ENCODE results near the gene CLEC16A.

Gene CLEC16A

DNA sequence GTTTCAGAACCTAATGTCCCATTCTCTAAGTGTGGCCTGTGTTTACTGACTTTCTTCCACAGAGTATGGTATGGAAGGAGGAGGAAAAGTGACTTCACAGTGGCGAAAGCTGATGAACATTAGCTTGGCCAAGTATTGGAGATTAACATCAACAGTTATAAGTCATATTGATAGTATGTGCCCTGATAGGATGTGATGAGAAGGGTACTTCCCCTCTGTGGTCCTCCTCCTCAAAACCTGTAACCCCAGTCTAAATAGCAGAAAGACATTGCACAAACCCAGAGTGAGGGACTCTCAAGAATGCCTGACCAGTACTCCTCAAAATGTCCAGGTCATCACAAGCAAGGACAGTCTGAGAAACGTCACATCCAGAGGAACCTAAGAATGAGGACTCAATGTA, 73.1 kb downstream of the CLEC16A start:
- no peak for DNase-seq (ENCODE audit: low spot score)

GRCh38 chr16:11020388-11020787, 76.0 kb downstream of the CLEC16A start:
- DNase-seq (ENCODE audit: low spot score) = no peak

- no peak for DNase-seq (ENCODE audit: low spot score)
Measured at GRCh38 chr16:11020792-11021551, 76.6 kb downstream of the CLEC16A start.

- no peak for DNase-seq (ENCODE audit: low spot score)
Measured at GRCh38 chr16:11022002-11022401, 77.6 kb downstream of the CLEC16A start.

GRCh38 chr16:11023262-11024039, 79.1 kb downstream of the CLEC16A start:
- no peak for DNase-seq (ENCODE audit: low spot score)

GRCh38 chr16:11024333-11025053, 80.1 kb downstream of the CLEC16A start:
- DNase-seq (ENCODE audit: low spot score) = no peak

GRCh38 chr16:11025120-11025531, 80.8 kb downstream of the CLEC16A start:
- no peak for DNase-seq (ENCODE audit: low spot score)

DNA sequence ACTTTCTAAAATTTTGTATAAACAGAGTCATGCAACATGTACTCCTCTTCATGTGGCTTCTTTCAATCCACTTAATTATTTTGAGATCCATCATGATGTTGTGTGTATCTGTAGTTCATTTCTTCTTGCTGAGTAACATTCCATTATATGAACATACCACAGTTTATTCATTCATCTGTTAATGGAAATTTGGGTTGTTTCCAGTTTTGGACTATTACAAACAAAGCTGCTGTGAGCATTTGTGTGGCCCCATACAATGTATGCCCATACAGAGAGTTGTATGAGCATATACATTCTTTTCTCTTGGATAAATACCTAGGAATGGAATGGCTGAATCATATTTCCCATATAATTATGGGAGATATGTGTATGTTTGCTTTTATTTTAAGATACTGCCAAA, 85.6 kb downstream of the CLEC16A start:
- DNase-seq (ENCODE audit: low spot score) = no peak

DNA sequence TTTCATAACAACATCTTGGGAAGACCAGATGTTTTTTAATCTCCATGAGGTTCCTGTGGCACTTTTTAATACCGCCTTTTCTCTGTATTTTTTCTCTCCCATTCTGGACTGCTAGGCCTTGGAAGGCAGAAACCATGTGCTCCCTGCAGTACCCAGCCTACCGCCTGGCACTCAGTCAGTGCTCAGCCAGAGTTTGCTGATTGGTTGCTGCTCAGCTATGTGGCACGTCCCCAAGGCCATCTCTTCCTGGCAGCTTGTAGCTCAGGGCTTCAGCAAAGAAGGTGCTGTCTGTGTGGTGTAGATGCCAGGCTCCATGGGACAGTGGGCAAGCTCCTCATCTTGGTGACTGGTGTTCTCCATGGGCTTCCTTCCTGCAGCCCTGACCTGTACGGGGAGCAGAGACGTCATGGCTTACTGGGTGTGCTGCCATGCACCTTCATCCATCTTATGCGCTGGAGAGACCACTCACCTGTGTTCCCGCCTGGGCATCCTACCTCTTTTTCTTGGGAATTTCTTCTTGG, 86.7 kb downstream of the CLEC16A start:
- DNase-seq (ENCODE audit: low spot score) = no peak

- DNase-seq (ENCODE audit: low spot score) = no peak
Measured at GRCh38 chr16:11032000-11032921, 87.9 kb downstream of the CLEC16A start.

- DNase-seq (ENCODE audit: low spot score) = no peak
Measured at GRCh38 chr16:11032922-11033291, 88.5 kb downstream of the CLEC16A start.

GRCh38 chr16:11033629-11034420, 89.5 kb downstream of the CLEC16A start:
- no peak for DNase-seq (ENCODE audit: low spot score)

DNA sequence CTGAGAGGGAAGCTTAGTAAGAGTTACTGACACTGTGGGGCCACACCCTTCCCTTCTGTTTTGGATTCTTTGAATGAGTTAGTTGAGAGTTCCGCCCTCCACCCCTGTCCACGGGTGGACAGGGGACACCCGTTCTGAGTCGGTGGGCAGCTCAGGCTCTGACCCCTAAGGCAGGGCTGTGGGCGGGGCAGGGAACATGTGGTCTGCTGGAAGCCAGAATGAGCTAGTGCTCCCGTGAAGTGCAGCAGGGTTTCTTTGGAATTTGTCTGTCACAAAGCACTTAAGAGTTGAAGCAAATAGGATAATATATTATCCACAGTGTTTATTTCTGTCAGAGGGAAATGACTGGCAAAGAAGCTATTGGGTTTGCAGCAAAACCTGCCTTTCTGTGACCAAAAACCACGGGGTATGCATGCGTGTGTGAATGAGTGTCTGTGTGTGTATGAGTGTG, 90.1 kb downstream of the CLEC16A start:
- no peak for DNase-seq (ENCODE audit: low spot score)

- no peak for DNase-seq (ENCODE audit: low spot score)
Measured at GRCh38 chr16:11035096-11035495, 90.7 kb downstream of the CLEC16A start.

- DNase-seq (ENCODE audit: low spot score) = no peak
Measured at GRCh38 chr16:11036040-11036439, 91.7 kb downstream of the CLEC16A start.

- DNase-seq (ENCODE audit: low spot score) = no peak
Measured at GRCh38 chr16:11036868-11037410, 92.6 kb downstream of the CLEC16A start.

- DNase-seq (ENCODE audit: low spot score) = no peak
Measured at GRCh38 chr16:11038305-11038704, 93.9 kb downstream of the CLEC16A start.

GRCh38 chr16:11038777-11039176, 94.4 kb downstream of the CLEC16A start:
- peak; percentile 14 for DNase-seq (ENCODE audit: low spot score)

- DNase-seq (ENCODE audit: low spot score) = no peak
Measured at GRCh38 chr16:11039726-11040125, 95.4 kb downstream of the CLEC16A start.

- no peak for DNase-seq (ENCODE audit: low spot score)
Measured at GRCh38 chr16:11042191-11042590, 97.8 kb downstream of the CLEC16A start.

All from LoVo (cell line).